ENCODE measurements around the gene FGF9.
A peak's percentile ranks its signal among the peaks of the same experiment; 100 is the strongest.

FGF9 gene

GRCh38 chr13:21709697-21710096, 38.8 kb downstream of the FGF9 start:
- FAIRE-seq (no peak), DNase-seq (ENCODE audit: low spot score) (no peak)

- no peak for FAIRE-seq
- no peak for DNase-seq (ENCODE audit: low spot score)
These were observed 39.3 kb downstream of the FGF9 start for GRCh38 chr13:21710163-21710562.

- FAIRE-seq (no peak), DNase-seq (ENCODE audit: low spot score) (peak; percentile 52)
These were observed 46.9 kb downstream of the FGF9 start for GRCh38 chr13:21717817-21718216.

GRCh38 chr13:21719463-21719862, 48.6 kb downstream of the FGF9 start:
- no peak for DNase-seq (ENCODE audit: low spot score)
- no peak for FAIRE-seq

- no peak for DNase-seq (ENCODE audit: low spot score)
- no peak for FAIRE-seq
These were observed 53.1 kb downstream of the FGF9 start for GRCh38 chr13:21723807-21724505.

GRCh38 chr13:21730186-21730880, 59.5 kb downstream of the FGF9 start:
- FAIRE-seq: no peak
- DNase-seq (ENCODE audit: low spot score): no peak

GRCh38 chr13:21733475-21734263, 62.8 kb downstream of the FGF9 start:
- no peak for FAIRE-seq
- peak; percentile 23 for DNase-seq (ENCODE audit: low spot score)

GRCh38 chr13:21734961-21735360, 64.1 kb downstream of the FGF9 start:
- DNase-seq (ENCODE audit: low spot score): no peak
- FAIRE-seq: no peak

GRCh38 chr13:21735701-21736401, 65.0 kb downstream of the FGF9 start:
- DNase-seq (ENCODE audit: low spot score) (no peak), FAIRE-seq (no peak)

GRCh38 chr13:21736926-21737325, 66.1 kb downstream of the FGF9 start:
- FAIRE-seq: no peak
- DNase-seq (ENCODE audit: low spot score): no peak

GRCh38 chr13:21738630-21739029, 67.8 kb downstream of the FGF9 start:
- DNase-seq (ENCODE audit: low spot score) (no peak), FAIRE-seq (no peak)

- DNase-seq (ENCODE audit: low spot score) (no peak), FAIRE-seq (no peak)
These were observed 68.9 kb downstream of the FGF9 start for GRCh38 chr13:21739771-21740170.

- no peak for FAIRE-seq
- no peak for DNase-seq (ENCODE audit: low spot score)
These were observed 70.6 kb downstream of the FGF9 start for GRCh38 chr13:21741396-21741979.

- FAIRE-seq: no peak
These were observed 71.2 kb downstream of the FGF9 start for GRCh38 chr13:21742096-21742495.

GRCh38 chr13:21744149-21744548, 73.3 kb downstream of the FGF9 start:
- no peak for FAIRE-seq
- no peak for DNase-seq (ENCODE audit: low spot score)

More at GRCh38 chr13:21742096-21742495, 71.2 kb downstream of the FGF9 start:
- no peak for DNase-seq (ENCODE audit: low spot score)

- FAIRE-seq: no peak
These were observed 74.4 kb downstream of the FGF9 start for GRCh38 chr13:21745307-21745706.

GRCh38 chr13:21747456-21747855, 76.6 kb downstream of the FGF9 start:
- DNase-seq (ENCODE audit: low spot score) (no peak), FAIRE-seq (no peak)

More at GRCh38 chr13:21745307-21745706, 74.4 kb downstream of the FGF9 start:
- DNase-seq (ENCODE audit: low spot score): no peak

- no peak for FAIRE-seq
- DNase-seq (ENCODE audit: low spot score): no peak
These were observed 77.3 kb downstream of the FGF9 start for GRCh38 chr13:21748166-21748565.

GRCh38 chr13:21749410-21749809, 78.5 kb downstream of the FGF9 start:
- DNase-seq (ENCODE audit: low spot score) (peak; percentile 16), FAIRE-seq (no peak)

GRCh38 chr13:21752501-21752900, 81.6 kb downstream of the FGF9 start:
- DNase-seq (ENCODE audit: low spot score): no peak
- FAIRE-seq: no peak

- no peak for FAIRE-seq
These were observed 82.3 kb downstream of the FGF9 start for GRCh38 chr13:21753117-21753729.

More at GRCh38 chr13:21753117-21753729, 82.3 kb downstream of the FGF9 start:
- DNase-seq (ENCODE audit: low spot score): no peak

Measured in urothelium cell line (cell line).